PFSK-1 (cell line): ENCODE measurements around the gene FRMD4B.

Experiments
- POLR2AphosphoS5 ChIP-seq: IDR thresholded peaks from 2 replicates; pipeline ENCODE4 v1.6.1; 2012; ENCODE audit warnings: low read depth, mild to moderate bottlenecking, control low read depth, low read length, moderate library complexity
- TAF1 ChIP-seq: IDR thresholded peaks from 2 replicates; pipeline ENCODE4 v1.6.1; 2012; ENCODE audit warnings: low read length, control low read depth, borderline replicate concordance; ENCODE audit not compliant: insufficient read depth

DNA sequence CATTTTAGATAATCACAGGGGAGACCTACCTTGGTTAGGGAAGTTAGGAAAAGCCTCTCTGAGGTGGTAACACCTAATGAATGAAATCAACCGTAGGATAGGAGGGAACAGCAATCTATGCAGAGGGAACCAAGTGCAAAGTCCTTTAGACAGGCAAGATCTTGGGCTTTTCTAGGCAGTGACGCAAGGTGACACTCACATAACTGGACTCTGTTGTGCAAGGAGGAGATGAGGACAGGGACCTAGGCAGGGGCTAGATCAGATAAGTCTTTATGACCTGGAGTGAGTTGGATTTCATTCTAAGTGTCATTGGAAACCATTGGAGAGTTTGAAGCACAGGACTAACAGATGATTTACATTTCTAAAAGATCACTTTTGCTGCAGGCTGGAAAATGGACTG lies 258.9 kb downstream of the FRMD4B start:
- TF ChIP-seq TAF1 (no peak), POLR2AphosphoS5 (no peak)
